Ascending aorta (tissue), 2 donors: Measurements from ENCODE around the gene MIS18A. TPM values are rescaled to one million over a fixed set of nuclear protein-coding genes. Genes with fewer than 3 reads are reported as not detected.

Source experiments
- DNase-seq, 2 donors: peaks; one replicate each; pipeline ENCODE4 v3.0.0-alpha.2; 2019; ENCODE audit warnings: low spot score in 2 of 2
- H3K27ac ChIP-seq, 2 donors: fragments of 200-600 bp; sonication (generic); one replicate each; pipeline ENCODE4 v1.5.1; 2016 to 2017; ENCODE audit warnings: mild to moderate bottlenecking in 1 of 2
- H3K27me3 ChIP-seq: fragments of 200-600 bp; sonication (generic); one replicate; pipeline ENCODE4 v1.5.1; 2017
- H3K36me3 ChIP-seq, 2 donors: fragments of 200-600 bp; sonication (generic); one replicate each; pipeline ENCODE4 v1.5.1; 2016
- H3K4me1 ChIP-seq, 2 donors: fragments of 200-600 bp; sonication (generic); one replicate each; pipeline ENCODE4 v1.5.1; 2016 to 2017; ENCODE audit warnings: mild to moderate bottlenecking in 1 of 2
- H3K4me3 ChIP-seq, 2 donors: fragments of 200-600 bp; sonication (generic); one replicate each; pipeline ENCODE4 v1.5.1; 2016 to 2017; ENCODE audit warnings: mild to moderate bottlenecking in 1 of 2
- H3K9me3 ChIP-seq, 2 donors: fragments of 200-600 bp; sonication (generic); one replicate each; pipeline ENCODE4 v1.5.1; 2016
- intact Hi-C: fragments of 100-400 bp; cut with DNase I; formaldehyde crosslinking; loops from one replicate; pipeline ENCODE4 v1.15.1; 2023
- total RNA-seq: library from RNA; depleted of rRNA; stranded (reverse); fragments of >200 nt; gene quantifications from one replicate; pipeline ENCODE4 v1.1.0, GENCODE V29; 2016
- TF ChIP-seq, protein P1 (sequence below), 3 experiments: fragments of 200-600 bp in 2 of 3; fragments of 450-650 bp in 1 of 3; sonication (generic) in 2 of 3; IDR thresholded peaks; one replicate each; pipeline ENCODE4 v1.5.1; 2016 to 2019; ENCODE audit warnings: antibody characterized with exemption in 3 of 3, mild to moderate bottlenecking in 1 of 3, moderate library complexity in 1 of 3

MIS18A gene
- total RNA-seq, 1 donor from 2014 or later: 0.64 TPM

DNA sequence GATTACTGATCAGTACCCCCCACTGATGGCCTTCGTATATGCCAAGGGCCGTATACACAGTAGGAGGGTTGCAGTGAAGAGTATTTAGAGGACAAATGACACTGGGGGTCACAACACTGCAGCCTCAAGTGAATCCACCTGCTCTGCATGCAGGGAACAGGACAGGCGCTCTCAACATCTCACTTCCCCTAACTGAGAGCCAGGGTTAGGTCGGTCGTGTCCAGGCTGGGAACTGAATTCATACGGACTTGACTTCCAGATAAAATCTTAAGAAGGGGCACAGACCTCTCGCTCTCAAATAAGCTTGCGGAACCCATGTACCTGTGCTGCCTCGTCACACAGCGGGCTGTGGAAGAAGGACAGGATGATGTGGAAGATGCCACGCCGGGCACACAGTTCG lies 42.6 kb upstream of the MIS18A start:
- peak in 1 of 2 donors; percentile 54 for DNase-seq
- H3K36me3 ChIP-seq: peaks cover 93 to 100% of the 10 kb centered on the region in 2 donors
- no peaks in the 10 kb centered on the region for H3K4me1 ChIP-seq
- no peak overlapping the region for H3K27ac ChIP-seq
- intact Hi-C loops: no loop called here
- H3K4me3 ChIP-seq: no peak overlapping the region
- H3K27me3 ChIP-seq: no peaks in the 10 kb centered on the region
- TF ChIP-seq, protein P1, sequence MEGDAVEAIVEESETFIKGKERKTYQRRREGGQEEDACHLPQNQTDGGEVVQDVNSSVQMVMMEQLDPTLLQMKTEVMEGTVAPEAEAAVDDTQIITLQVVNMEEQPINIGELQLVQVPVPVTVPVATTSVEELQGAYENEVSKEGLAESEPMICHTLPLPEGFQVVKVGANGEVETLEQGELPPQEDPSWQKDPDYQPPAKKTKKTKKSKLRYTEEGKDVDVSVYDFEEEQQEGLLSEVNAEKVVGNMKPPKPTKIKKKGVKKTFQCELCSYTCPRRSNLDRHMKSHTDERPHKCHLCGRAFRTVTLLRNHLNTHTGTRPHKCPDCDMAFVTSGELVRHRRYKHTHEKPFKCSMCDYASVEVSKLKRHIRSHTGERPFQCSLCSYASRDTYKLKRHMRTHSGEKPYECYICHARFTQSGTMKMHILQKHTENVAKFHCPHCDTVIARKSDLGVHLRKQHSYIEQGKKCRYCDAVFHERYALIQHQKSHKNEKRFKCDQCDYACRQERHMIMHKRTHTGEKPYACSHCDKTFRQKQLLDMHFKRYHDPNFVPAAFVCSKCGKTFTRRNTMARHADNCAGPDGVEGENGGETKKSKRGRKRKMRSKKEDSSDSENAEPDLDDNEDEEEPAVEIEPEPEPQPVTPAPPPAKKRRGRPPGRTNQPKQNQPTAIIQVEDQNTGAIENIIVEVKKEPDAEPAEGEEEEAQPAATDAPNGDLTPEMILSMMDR (IDR thresholded peaks at IDR 0.05): no peak
- H3K9me3 ChIP-seq: no peaks in the 10 kb centered on the region

DNA sequence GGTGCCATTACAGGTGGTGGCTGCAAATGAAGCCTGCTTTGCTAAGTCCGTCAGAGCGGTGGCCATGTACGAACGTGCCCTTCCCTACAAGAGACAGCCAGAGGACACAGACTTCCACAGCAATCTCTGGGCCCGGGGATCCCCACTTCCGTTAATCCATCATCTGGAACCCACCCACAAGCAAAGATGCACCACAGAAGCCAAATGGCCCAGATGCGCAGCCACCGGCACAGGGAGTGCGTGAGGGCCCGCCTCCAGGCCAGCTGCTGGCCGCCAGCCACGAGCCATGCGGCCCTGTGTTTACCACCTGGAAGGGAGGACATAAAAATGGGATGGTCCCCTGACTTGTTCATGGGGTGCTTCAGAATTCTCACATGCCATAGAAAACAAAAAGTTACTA lies 41.9 kb upstream of the MIS18A start:
- Histone ChIP-seq H3K4me1 (no peaks in the 10 kb centered on the region), H3K9me3 (no peaks in the 10 kb centered on the region), H3K36me3 (peaks cover 98 to 100% of the 10 kb centered on the region in 2 donors), H3K27ac (no peak overlapping the region), H3K27me3 (no peaks in the 10 kb centered on the region), H3K4me3 (no peak overlapping the region)
- DNase-seq: peak in 1 of 2 donors; percentile 40
- intact Hi-C loops: no loop called here
- TF ChIP-seq, protein P1 (IDR thresholded peaks at IDR 0.05): no peak

DNA sequence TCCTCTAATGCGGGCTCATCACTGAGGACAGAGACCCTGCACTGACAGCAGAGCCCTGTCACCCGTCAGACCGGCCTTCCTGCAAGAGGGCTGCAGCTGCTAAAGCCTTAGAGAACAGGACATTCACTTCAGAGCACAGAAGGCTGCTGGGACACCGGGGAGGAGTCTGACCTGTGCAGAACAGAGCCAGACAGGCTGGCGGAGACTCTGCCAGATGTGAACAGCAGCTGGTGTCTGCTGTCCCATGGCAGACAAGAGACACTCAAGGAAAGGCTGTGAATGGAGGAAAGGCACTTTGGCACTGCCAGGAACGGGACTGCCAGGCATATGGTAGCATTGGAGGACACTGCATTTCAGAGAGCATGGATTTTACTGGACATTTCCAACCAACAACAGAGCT lies 41.2 kb upstream of the MIS18A start:
- Histone ChIP-seq H3K27me3 (no peaks in the 10 kb centered on the region), H3K36me3 (peaks cover 95 to 99% of the 10 kb centered on the region in 2 donors)
- intact Hi-C loops: no loop called here

GRCh38 chr21:32319012-32319411 lies 40.2 kb upstream of the MIS18A start:
- Histone ChIP-seq H3K9me3 (no peaks in the 10 kb centered on the region), H3K27ac (no peak overlapping the region), H3K36me3 (peaks cover 95 to 99% of the 10 kb centered on the region in 2 donors), H3K4me3 (no peak overlapping the region), H3K4me1 (no peaks in the 10 kb centered on the region), H3K27me3 (no peaks in the 10 kb centered on the region)
- TF ChIP-seq, protein P1 (IDR thresholded peaks at IDR 0.05): no peak
- intact Hi-C loops: no loop called here
- DNase-seq: no peak

More for the DNA sequence above, 41.2 kb upstream of the MIS18A start:
- no peaks in the 10 kb centered on the region for H3K4me1 ChIP-seq
- no peaks in the 10 kb centered on the region for H3K9me3 ChIP-seq
- TF ChIP-seq, protein P1 (IDR thresholded peaks at IDR 0.05): no peak
- DNase-seq: no peak
- no peak overlapping the region for H3K4me3 ChIP-seq
- H3K27ac ChIP-seq: no peak overlapping the region

DNA sequence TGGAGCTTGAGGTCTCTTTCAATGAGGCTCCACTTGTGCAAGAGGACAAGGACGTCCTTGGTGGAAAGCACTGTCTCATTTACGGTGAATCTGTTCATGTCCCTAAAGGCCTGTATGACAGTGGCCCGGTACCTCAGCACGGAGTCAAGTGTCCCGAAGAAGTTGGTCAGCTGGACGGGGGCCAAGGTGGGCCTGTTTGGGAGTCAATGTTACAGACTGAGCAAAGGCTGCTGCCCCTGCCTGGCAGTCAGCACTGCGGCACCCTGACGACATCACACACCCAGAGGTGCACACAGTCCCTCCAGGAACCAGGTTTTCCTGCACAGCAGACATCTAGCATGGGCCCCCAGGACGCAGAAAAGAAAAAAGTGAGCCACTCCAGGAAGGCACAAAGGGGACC lies 38.9 kb upstream of the MIS18A start:
- TF ChIP-seq, protein P1 (IDR thresholded peaks at IDR 0.05): no peak
- intact Hi-C loops: no loop called here
- H3K4me3 ChIP-seq: no peak overlapping the region
- DNase-seq: no peak
- no peaks in the 10 kb centered on the region for H3K4me1 ChIP-seq
- no peaks in the 10 kb centered on the region for H3K9me3 ChIP-seq
- H3K36me3 ChIP-seq: peaks cover 86 to 98% of the 10 kb centered on the region in 2 donors
- no peak overlapping the region for H3K27ac ChIP-seq
- H3K27me3 ChIP-seq: no peaks in the 10 kb centered on the region
